ENCODE data around the gene AURKAIP1.

- TF ChIP-seq CTCF (conservative IDR thresholded peaks at IDR 0.05 in 1 of 2, IDR thresholded peaks at IDR 0.05 in 1 of 2; ENCODE audit: low read depth in 1 of 2, low read length in 2 of 2) (no peak), EZH2 (IDR thresholded peaks at IDR 0.05; ENCODE audit: low read length, missing control alignments) (no peak)
Observed at GRCh38 chr1:1407636-1408318, 32.8 kb upstream of the AURKAIP1 start.
